HCT116 (cell line): ENCODE results near the gene PLCD3.

Experiments used
- RAD21 ChIP-seq: IDR thresholded peaks from 2 replicates; pipeline ENCODE4 v1.6.1; 2012; ENCODE audit warnings: low read depth, mild to moderate bottlenecking
- TF ChIP-seq, protein P1 (sequence below), 3 experiments: fragments of 200-600 bp in 1 of 3; sonication (generic) in 1 of 3; IDR thresholded peaks in 2 of 3; conservative IDR thresholded peaks in 1 of 3; 2 replicates each; pipeline ENCODE4 v1.5.1; 2012 to 2017; ENCODE audit warnings: low read depth in 2 of 3, low read length in 2 of 3, antibody characterized with exemption in 1 of 3, borderline replicate concordance in 1 of 3, control low read depth in 1 of 3, mild to moderate bottlenecking in 1 of 3, mixed read lengths in 1 of 3, mixed run types in 1 of 3, moderate library complexity in 1 of 3; ENCODE audit not compliant: insufficient read depth in 1 of 3

DNA sequence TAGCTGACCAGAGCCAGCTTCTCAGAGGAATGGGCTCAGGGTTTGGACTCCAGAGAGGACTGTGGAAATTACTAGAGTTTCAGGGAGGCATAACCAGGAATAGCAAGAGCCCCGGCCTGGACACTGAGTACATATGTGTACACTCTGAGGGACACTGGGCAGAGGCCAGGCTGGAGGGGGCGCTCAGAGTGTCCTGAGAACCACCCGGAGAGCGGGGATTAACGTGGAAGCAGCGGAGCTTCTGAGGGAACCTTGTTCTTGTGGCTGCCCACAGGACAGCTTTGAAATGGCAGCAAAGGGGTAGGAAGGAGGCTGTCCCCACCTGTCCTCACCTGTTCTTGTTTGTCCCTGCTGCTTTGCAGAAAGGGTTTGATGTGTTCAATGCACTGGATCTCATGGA, 27.8 kb downstream of the PLCD3 start:
- TF ChIP-seq, protein P1, sequence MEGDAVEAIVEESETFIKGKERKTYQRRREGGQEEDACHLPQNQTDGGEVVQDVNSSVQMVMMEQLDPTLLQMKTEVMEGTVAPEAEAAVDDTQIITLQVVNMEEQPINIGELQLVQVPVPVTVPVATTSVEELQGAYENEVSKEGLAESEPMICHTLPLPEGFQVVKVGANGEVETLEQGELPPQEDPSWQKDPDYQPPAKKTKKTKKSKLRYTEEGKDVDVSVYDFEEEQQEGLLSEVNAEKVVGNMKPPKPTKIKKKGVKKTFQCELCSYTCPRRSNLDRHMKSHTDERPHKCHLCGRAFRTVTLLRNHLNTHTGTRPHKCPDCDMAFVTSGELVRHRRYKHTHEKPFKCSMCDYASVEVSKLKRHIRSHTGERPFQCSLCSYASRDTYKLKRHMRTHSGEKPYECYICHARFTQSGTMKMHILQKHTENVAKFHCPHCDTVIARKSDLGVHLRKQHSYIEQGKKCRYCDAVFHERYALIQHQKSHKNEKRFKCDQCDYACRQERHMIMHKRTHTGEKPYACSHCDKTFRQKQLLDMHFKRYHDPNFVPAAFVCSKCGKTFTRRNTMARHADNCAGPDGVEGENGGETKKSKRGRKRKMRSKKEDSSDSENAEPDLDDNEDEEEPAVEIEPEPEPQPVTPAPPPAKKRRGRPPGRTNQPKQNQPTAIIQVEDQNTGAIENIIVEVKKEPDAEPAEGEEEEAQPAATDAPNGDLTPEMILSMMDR (IDR thresholded peaks at IDR 0.05 in 2 of 3, conservative IDR thresholded peaks at IDR 0.05 in 1 of 3; ENCODE audit: borderline replicate concordance in 1 of 3, insufficient read depth in 1 of 3, low read depth in 2 of 3, low read length in 2 of 3), result no peak
- no peak for TF ChIP-seq RAD21
